Endodermal cell (in vitro differentiated cells): ENCODE data around the gene ITGA6. TPM values are rescaled to one million over a fixed set of nuclear protein-coding genes. Genes with fewer than 3 reads are reported as not detected.

Experiments
- DNase-seq: peaks from one replicate; pipeline ENCODE4 v3.0.0-alpha.2; 2017
- H3K27ac ChIP-seq: 2 replicates; pipeline ENCODE4 v1.5.1; 2013; ENCODE audit warnings: mild to moderate bottlenecking, low read depth, low read length, moderate library complexity
- H3K27me3 ChIP-seq: 2 replicates; pipeline ENCODE4 v1.6.1; 2013; ENCODE audit warnings: mild to moderate bottlenecking, low read length, moderate library complexity; ENCODE audit not compliant: insufficient read depth, control insufficient read depth, poor library complexity, severe bottlenecking
- H3K36me3 ChIP-seq: 2 replicates; pipeline ENCODE4 v1.7.0; 2013; ENCODE audit warnings: mild to moderate bottlenecking, low read length, moderate library complexity; ENCODE audit not compliant: control insufficient read depth, insufficient read depth
- H3K4me1 ChIP-seq: one replicate; pipeline ENCODE4 v1.7.0; 2013; ENCODE audit warnings: low read length; ENCODE audit not compliant: control insufficient read depth, insufficient read depth
- H3K4me3 ChIP-seq: 2 replicates; pipeline ENCODE4 v1.5.1; 2013; ENCODE audit warnings: mild to moderate bottlenecking, low read length, moderate library complexity
- H3K9ac ChIP-seq: 2 replicates; pipeline ENCODE4 v1.6.1; 2013; ENCODE audit warnings: mild to moderate bottlenecking, low read length, moderate library complexity; ENCODE audit not compliant: poor library complexity, severe bottlenecking; ENCODE audit errors: extremely low read depth
- H3K9me3 ChIP-seq: 2 replicates; pipeline ENCODE4 v1.6.1; 2013; ENCODE audit warnings: mild to moderate bottlenecking, low read length, moderate library complexity; ENCODE audit not compliant: control insufficient read depth
- H3K27ac Mint-ChIP-seq: 2 replicates; pipeline ENCODE4 v1.8.0; 2020; ENCODE audit warnings: mixed read lengths
- H3K27me3 Mint-ChIP-seq: 2 replicates; pipeline ENCODE4 v1.8.0; 2021; ENCODE audit warnings: mild to moderate bottlenecking, mixed read lengths; ENCODE audit not compliant: insufficient read depth
- H3K36me3 Mint-ChIP-seq: 2 replicates; pipeline ENCODE4 v1.8.0; 2020; ENCODE audit warnings: low read depth, mixed read lengths
- H3K4me1 Mint-ChIP-seq: 2 replicates; pipeline ENCODE4 v1.8.0; 2020; ENCODE audit warnings: mixed read lengths
- H3K4me3 Mint-ChIP-seq: 2 replicates; pipeline ENCODE4 v1.8.0; 2020; ENCODE audit warnings: mild to moderate bottlenecking, moderate library complexity, mixed read lengths
- H3K9me3 Mint-ChIP-seq: 2 replicates; pipeline ENCODE4 v1.8.0; 2020; ENCODE audit warnings: mild to moderate bottlenecking, mixed read lengths
- WGBS, 2 experiments: methylation state at CpG; one replicate each; pipeline versions ENCODE4 v1.1.5 to v1.1.7; 2013; ENCODE audit warnings: missing lambda C conversion rate in 2 of 2, mixed read lengths in 1 of 2; ENCODE audit not compliant: insufficient coverage in 1 of 2, insufficient read length in 1 of 2; 5-methylcytosine and 5-hydroxymethylcytosine counted together
- total RNA-seq, 2 donors: library from RNA; stranded (reverse); fragmentation: NEBNext Ultra II Directional in 1 of 2; extraction: Animal tissue kit (Norgen Biotek cat#: 25700) in 1 of 2; gene quantifications; 2 replicates in 1 of 2; 3 replicates in 1 of 2; pipeline ENCODE4 v1.2.1, GENCODE V29; 2021
- TF ChIP-seq, protein P1 (sequence below): fragments of 200-600 bp; sonication (generic); conservative IDR thresholded peaks from 2 replicates; pipeline ENCODE4 v1.5.0; 2021; ENCODE audit warnings: antibody characterized with exemption, mild to moderate bottlenecking

ITGA6 gene
- total RNA-seq, 2 donors from 2014 or later, result 35.8 to 45.7 TPM

DNA sequence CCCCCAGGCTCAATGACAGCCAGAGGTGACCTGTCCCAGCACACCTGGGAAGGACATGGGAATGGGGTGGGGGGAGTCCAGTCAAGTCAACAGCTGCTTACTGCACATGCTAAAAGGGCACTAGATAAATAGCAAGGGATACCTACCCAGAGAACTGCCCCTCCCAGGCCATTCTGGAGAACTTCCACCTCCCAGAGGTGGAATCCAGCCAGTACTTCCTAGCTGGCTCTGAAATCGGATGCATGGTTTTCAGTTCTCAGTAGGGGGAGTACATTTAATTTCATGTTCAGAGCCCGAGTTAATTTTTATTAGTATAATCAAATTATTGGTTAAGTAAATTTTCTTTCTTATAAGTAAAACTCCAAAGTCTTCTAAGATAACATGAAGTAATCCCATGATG is 28.9 kb upstream of the ITGA6 start:
- H3K27ac Mint-ChIP-seq, result no peak overlapping the region
- TF ChIP-seq, protein P1, sequence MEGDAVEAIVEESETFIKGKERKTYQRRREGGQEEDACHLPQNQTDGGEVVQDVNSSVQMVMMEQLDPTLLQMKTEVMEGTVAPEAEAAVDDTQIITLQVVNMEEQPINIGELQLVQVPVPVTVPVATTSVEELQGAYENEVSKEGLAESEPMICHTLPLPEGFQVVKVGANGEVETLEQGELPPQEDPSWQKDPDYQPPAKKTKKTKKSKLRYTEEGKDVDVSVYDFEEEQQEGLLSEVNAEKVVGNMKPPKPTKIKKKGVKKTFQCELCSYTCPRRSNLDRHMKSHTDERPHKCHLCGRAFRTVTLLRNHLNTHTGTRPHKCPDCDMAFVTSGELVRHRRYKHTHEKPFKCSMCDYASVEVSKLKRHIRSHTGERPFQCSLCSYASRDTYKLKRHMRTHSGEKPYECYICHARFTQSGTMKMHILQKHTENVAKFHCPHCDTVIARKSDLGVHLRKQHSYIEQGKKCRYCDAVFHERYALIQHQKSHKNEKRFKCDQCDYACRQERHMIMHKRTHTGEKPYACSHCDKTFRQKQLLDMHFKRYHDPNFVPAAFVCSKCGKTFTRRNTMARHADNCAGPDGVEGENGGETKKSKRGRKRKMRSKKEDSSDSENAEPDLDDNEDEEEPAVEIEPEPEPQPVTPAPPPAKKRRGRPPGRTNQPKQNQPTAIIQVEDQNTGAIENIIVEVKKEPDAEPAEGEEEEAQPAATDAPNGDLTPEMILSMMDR, result peak; percentile 49
- DNase-seq, result no peak
- no peak overlapping the region for H3K4me3 Mint-ChIP-seq
- no peaks in the 10 kb centered on the region for H3K9me3 Mint-ChIP-seq
- no peak overlapping the region for H3K4me3 ChIP-seq
- no peaks in the 10 kb centered on the region for H3K36me3 ChIP-seq
- no peaks in the 10 kb centered on the region for H3K27me3 ChIP-seq
- no peak overlapping the region for H3K27ac ChIP-seq
- H3K4me1 Mint-ChIP-seq, result no peaks in the 10 kb centered on the region
- peaks cover 37% of the 10 kb centered on the region for H3K27me3 Mint-ChIP-seq
- 90% methylated on average over 1 of the region's 2 CpGs; no CpG with 5 or more reads in 1 of the 2 experiments for WGBS, 2 experiments
- H3K9ac ChIP-seq, result no peak overlapping the region
- no peaks in the 10 kb centered on the region for H3K36me3 Mint-ChIP-seq
- H3K4me1 ChIP-seq, result no peaks in the 10 kb centered on the region
- no peaks in the 10 kb centered on the region for H3K9me3 ChIP-seq

DNA sequence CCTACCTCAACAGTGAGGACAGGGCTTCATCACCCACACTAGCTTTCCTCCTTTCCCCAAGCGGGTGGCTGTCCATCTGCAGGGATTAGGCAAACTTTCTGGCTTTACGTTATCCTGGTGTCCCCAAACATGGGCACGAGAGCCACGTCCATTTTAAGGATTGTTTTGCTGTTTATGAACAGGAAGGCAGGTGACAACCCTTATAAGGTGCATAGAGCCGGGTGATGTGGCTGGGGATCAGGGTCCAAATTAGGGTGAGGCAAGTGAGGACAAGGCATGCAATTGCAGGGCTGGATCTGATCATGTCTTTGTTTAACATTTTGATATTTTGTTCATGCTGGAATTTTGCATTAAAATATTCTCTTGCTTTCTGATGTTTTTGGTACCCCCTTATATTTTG is 27.6 kb upstream of the ITGA6 start:
- Histone ChIP-seq H3K27me3 (no peaks in the 10 kb centered on the region), H3K36me3 (no peaks in the 10 kb centered on the region), H3K27ac (no peak overlapping the region), H3K9ac (no peak overlapping the region), H3K9me3 (no peaks in the 10 kb centered on the region), H3K4me3 (no peak overlapping the region), H3K4me1 (no peaks in the 10 kb centered on the region)
- no peak for DNase-seq
- no peaks in the 10 kb centered on the region for H3K4me1 Mint-ChIP-seq
- H3K27ac Mint-ChIP-seq, result no peak overlapping the region
- H3K4me3 Mint-ChIP-seq, result no peak overlapping the region
- H3K27me3 Mint-ChIP-seq, result peaks cover 29% of the 10 kb centered on the region
- 91 to 96% methylated on average over 3 to 5 of the region's 5 CpGs for WGBS, 2 experiments
- TF ChIP-seq, protein P1, result no peak
- H3K9me3 Mint-ChIP-seq, result no peaks in the 10 kb centered on the region
- no peaks in the 10 kb centered on the region for H3K36me3 Mint-ChIP-seq

DNA sequence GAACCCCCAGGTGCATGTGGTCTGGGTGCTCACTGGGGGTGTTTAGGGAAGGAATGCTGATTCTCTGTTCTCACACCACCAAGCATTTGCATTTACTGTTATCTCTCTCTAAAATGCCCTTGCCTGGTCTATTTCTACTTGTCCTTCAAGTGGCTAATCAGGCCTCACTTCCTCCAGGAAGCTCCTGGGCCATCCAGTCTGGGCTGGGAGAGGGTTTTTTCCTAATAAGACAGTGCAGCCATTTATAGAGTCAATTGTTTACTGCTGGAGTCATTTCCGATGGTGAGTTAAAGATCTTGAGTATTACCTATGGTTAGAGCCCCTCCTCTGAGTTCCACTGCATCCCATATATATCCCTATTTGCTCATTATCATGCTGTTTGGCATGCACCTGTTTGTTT is 25.2 kb upstream of the ITGA6 start:
- no peaks in the 10 kb centered on the region for H3K36me3 ChIP-seq
- H3K27ac ChIP-seq, result no peak overlapping the region
- no peaks in the 10 kb centered on the region for H3K4me1 ChIP-seq
- H3K4me1 Mint-ChIP-seq, result no peaks in the 10 kb centered on the region
- no peak overlapping the region for H3K4me3 ChIP-seq
- H3K9me3 ChIP-seq, result no peaks in the 10 kb centered on the region
- H3K4me3 Mint-ChIP-seq, result no peak overlapping the region
- DNase-seq, result no peak
- H3K9ac ChIP-seq, result no peak overlapping the region
- H3K27ac Mint-ChIP-seq, result no peak overlapping the region
- H3K27me3 Mint-ChIP-seq, result peaks cover 11% of the 10 kb centered on the region
- TF ChIP-seq, protein P1, result no peak
- H3K9me3 Mint-ChIP-seq, result no peaks in the 10 kb centered on the region
- H3K36me3 Mint-ChIP-seq, result no peaks in the 10 kb centered on the region
- 80% methylated on average over 1 of the region's 1 CpG; no CpG with 5 or more reads in 1 of the 2 experiments for WGBS, 2 experiments
- no peaks in the 10 kb centered on the region for H3K27me3 ChIP-seq
